Uterus (tissue), 2 donors: ENCODE results near the gene MPND.

ENCODE experiments used
- CTCF ChIP-seq, 4 experiments: fragments of 200-600 bp in 2 of 4; fragments of 450-650 bp in 2 of 4; sonication (generic) in 2 of 4; IDR thresholded peaks; one replicate each; pipeline ENCODE4 v1.5.1; 2016 to 2019; ENCODE audit warnings: antibody characterized with exemption in 4 of 4, mild to moderate bottlenecking in 2 of 4, moderate library complexity in 1 of 4
- POLR2A ChIP-seq, 2 donors: fragments of 450-650 bp; IDR thresholded peaks; one replicate each; pipeline ENCODE4 v1.6.1; 2016; ENCODE audit warnings: antibody characterized with exemption in 2 of 2, mild to moderate bottlenecking in 1 of 2, moderate library complexity in 1 of 2

- no peak for TF ChIP-seq CTCF (IDR thresholded peaks at IDR 0.05)
- TF ChIP-seq POLR2A (IDR thresholded peaks at IDR 0.05): no peak
Observed at GRCh38 chr19:4302243-4302640, 41.1 kb upstream of the MPND start, which contains the start of gene TMIGD2.
